Measurements from ENCODE around the gene ALDOB. TPM values are rescaled to one million over a fixed set of nuclear protein-coding genes. Genes with fewer than 3 reads are reported as not detected.

The ALDOB gene
- total and polyA plus RNA-seq, 2 experiments from 2014 or later, result not detected

DNA sequence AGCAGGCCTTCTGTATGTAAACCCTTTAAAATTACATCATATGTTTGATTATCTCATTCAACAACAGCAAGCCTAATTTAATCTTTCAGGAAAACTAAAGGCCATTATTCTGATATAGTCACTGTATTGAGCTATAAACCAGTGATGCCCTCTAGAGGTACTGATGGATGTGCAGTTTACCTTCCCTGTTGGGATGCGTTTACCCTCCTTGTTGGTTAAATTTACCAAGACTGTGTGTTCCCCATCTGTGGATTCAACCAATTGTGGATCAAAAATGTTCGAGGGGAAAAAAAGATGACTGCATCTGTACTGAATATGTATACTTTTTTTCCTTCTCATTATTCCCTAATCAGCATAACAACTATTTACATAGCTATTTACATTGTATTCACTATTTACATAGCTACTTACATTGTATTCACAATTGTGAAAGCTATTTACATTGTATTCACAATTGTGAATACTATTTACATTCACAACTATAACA lies 47.0 kb downstream of the ALDOB start:
- peaks cover 5% of the 10 kb centered on the region for H3K27me3 Mint-ChIP-seq (ENCODE audit: insufficient read depth, low read depth, poor library complexity)
- Histone ChIP-seq H2AFZ (no peak overlapping the region), H3K4me3 (no peak overlapping the region), H3K36me3 (ENCODE audit: insufficient read depth) (peaks cover 25% of the 10 kb centered on the region), H3K9me2 (ENCODE audit: insufficient read depth) (no peaks in the 10 kb centered on the region), H3K4me2 (no peak overlapping the region), H3F3A (replicated peaks; ENCODE audit: low read depth) (peaks cover 6% of the 10 kb centered on the region; the same call in 1 of the 2 replicates), H4K20me1 (replicated peaks; ENCODE audit: insufficient read depth) (peaks cover 27% of the 10 kb centered on the region), H3K4me1 (ENCODE audit: insufficient read depth) (no peaks in the 10 kb centered on the region), H3K79me2 (replicated peaks; ENCODE audit: insufficient read depth) (peaks cover 37% of the 10 kb centered on the region), H3K27ac (ENCODE audit: low read depth) (no peak overlapping the region), H3K27me3 (ENCODE audit: insufficient read depth) (no peaks in the 10 kb centered on the region)
- no peak for TF ChIP-seq JUNB (IDR thresholded peaks at IDR 0.05; ENCODE audit: unreplicated experiment)
- no peak for TF ChIP-seq POLR2AphosphoS5 (IDR thresholded peaks at IDR 0.05; ENCODE audit: low read depth)
- TF ChIP-seq, protein P1, sequence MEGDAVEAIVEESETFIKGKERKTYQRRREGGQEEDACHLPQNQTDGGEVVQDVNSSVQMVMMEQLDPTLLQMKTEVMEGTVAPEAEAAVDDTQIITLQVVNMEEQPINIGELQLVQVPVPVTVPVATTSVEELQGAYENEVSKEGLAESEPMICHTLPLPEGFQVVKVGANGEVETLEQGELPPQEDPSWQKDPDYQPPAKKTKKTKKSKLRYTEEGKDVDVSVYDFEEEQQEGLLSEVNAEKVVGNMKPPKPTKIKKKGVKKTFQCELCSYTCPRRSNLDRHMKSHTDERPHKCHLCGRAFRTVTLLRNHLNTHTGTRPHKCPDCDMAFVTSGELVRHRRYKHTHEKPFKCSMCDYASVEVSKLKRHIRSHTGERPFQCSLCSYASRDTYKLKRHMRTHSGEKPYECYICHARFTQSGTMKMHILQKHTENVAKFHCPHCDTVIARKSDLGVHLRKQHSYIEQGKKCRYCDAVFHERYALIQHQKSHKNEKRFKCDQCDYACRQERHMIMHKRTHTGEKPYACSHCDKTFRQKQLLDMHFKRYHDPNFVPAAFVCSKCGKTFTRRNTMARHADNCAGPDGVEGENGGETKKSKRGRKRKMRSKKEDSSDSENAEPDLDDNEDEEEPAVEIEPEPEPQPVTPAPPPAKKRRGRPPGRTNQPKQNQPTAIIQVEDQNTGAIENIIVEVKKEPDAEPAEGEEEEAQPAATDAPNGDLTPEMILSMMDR (conservative IDR thresholded peaks at IDR 0.05; ENCODE audit: low read depth in 2 of 2), result peak; percentile 59 to 68
- H3K4me3 Mint-ChIP-seq, result no peak overlapping the region
- H3K4me1 Mint-ChIP-seq, result peaks cover 12% of the 10 kb centered on the region; the same call in 2 of the 3 replicates
- peaks cover 30% of the 10 kb centered on the region for H3K9me3 Mint-ChIP-seq
- ATAC-seq (peak; percentile 91), DNase-seq (ENCODE audit: low spot score) (peak; percentile 59)
- peaks cover 77% of the 10 kb centered on the region for H3K36me3 Mint-ChIP-seq (ENCODE audit: low read depth)
- 0 out of 2 replicates have a peak overlapping the region, but pooled peaks have one; percentile 31 for H3K27ac Mint-ChIP-seq

DNA sequence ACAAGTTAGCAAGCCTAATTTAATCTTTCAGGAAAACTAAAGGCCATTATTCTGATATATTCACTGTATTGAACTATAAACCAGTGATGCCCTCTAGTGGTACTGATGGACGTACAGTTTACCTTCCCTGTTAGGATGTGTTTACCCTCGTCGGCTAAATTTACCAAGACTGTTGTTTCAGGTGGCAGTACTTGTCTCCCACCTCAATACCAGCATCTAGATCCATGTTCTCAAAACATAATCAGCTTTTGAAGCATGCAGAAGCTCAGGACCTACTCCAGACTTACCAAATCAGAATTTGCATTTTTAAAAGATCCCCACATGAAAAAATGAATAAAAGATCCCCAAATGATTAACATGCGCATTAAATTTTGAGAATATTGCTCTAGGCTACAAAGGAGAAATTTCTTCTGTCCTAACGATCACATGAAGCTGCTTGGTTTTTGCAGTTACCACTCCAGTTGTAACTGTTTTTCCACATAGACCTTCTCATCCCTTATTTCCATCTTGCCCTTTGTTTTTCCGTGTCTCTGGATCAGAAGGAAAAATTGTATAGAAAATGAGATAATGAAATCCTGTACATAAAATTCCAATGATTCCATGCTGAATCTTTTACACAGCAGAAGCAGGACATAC lies 47.6 kb downstream of the ALDOB start:
- H3K36me3 Mint-ChIP-seq (ENCODE audit: low read depth), result peaks cover 72% of the 10 kb centered on the region
- peak; percentile 86 for DNase-seq (ENCODE audit: low spot score)
- TF ChIP-seq, protein P2, sequence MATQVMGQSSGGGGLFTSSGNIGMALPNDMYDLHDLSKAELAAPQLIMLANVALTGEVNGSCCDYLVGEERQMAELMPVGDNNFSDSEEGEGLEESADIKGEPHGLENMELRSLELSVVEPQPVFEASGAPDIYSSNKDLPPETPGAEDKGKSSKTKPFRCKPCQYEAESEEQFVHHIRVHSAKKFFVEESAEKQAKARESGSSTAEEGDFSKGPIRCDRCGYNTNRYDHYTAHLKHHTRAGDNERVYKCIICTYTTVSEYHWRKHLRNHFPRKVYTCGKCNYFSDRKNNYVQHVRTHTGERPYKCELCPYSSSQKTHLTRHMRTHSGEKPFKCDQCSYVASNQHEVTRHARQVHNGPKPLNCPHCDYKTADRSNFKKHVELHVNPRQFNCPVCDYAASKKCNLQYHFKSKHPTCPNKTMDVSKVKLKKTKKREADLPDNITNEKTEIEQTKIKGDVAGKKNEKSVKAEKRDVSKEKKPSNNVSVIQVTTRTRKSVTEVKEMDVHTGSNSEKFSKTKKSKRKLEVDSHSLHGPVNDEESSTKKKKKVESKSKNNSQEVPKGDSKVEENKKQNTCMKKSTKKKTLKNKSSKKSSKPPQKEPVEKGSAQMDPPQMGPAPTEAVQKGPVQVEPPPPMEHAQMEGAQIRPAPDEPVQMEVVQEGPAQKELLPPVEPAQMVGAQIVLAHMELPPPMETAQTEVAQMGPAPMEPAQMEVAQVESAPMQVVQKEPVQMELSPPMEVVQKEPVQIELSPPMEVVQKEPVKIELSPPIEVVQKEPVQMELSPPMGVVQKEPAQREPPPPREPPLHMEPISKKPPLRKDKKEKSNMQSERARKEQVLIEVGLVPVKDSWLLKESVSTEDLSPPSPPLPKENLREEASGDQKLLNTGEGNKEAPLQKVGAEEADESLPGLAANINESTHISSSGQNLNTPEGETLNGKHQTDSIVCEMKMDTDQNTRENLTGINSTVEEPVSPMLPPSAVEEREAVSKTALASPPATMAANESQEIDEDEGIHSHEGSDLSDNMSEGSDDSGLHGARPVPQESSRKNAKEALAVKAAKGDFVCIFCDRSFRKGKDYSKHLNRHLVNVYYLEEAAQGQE (IDR thresholded peaks at IDR 0.05; ENCODE audit: unreplicated experiment), result no peak
- TF ChIP-seq, protein P1 (conservative IDR thresholded peaks at IDR 0.05; ENCODE audit: low read depth in 2 of 2), result peak; percentile 75 to 80

More for the DNA sequence above, 47.6 kb downstream of the ALDOB start:
- Histone ChIP-seq H3K9me2 (ENCODE audit: insufficient read depth) (no peaks in the 10 kb centered on the region), H4K20me1 (replicated peaks; ENCODE audit: insufficient read depth) (peaks cover 21% of the 10 kb centered on the region), H2AFZ (no peak overlapping the region), H3F3A (replicated peaks; ENCODE audit: low read depth) (peaks cover 6% of the 10 kb centered on the region; the same call in 1 of the 2 replicates), H3K27me3 (ENCODE audit: insufficient read depth) (no peaks in the 10 kb centered on the region), H3K4me3 (no peak overlapping the region), H3K4me1 (ENCODE audit: insufficient read depth) (0 out of 2 replicates have a peak, but pooled peaks cover 5% of the 10 kb centered on the region), H3K27ac (ENCODE audit: low read depth) (peak overlapping the region; percentile 15; the same call in 1 of the 2 replicates), H3K4me2 (no peak overlapping the region), H3K36me3 (ENCODE audit: insufficient read depth) (peaks cover 25% of the 10 kb centered on the region), H3K79me2 (replicated peaks; ENCODE audit: insufficient read depth) (peaks cover 32% of the 10 kb centered on the region)
- Mint-ChIP-seq H3K27ac (peak overlapping the region; percentile 31), H3K4me3 (no peak overlapping the region), H3K9me3 (peaks cover 26% of the 10 kb centered on the region), H3K27me3 (ENCODE audit: insufficient read depth, low read depth, poor library complexity) (peaks cover 5% of the 10 kb centered on the region), H3K4me1 (peaks cover 18% of the 10 kb centered on the region; the same call in 2 of the 3 replicates)
- peak; percentile 96 for ATAC-seq
